ENCODE data around the gene SYNPR.

The SYNPR gene

GRCh38 chr3:63595221-63595620 is 317.1 kb downstream of the SYNPR start:
- no peak for ATAC-seq
- TF ChIP-seq SNAI2 (CRISPR knock-in tag; IDR thresholded peaks at IDR 0.05), result no peak
- no peak for TF ChIP-seq ARNTL (CRISPR knock-in tag; IDR thresholded peaks at IDR 0.05; ENCODE audit: borderline replicate concordance, low read depth)

GRCh38 chr3:63597019-63597418 is 318.9 kb downstream of the SYNPR start:
- TF ChIP-seq ARNTL (CRISPR knock-in tag; IDR thresholded peaks at IDR 0.05; ENCODE audit: borderline replicate concordance, low read depth) (no peak), ZNF8 (CRISPR knock-in tag; IDR thresholded peaks at IDR 0.05) (no peak), GLIS3 (CRISPR knock-in tag; IDR thresholded peaks at IDR 0.05) (no peak), ZC3H10 (CRISPR knock-in tag; IDR thresholded peaks at IDR 0.05) (no peak), BACH2 (CRISPR knock-in tag; IDR thresholded peaks at IDR 0.05; ENCODE audit: borderline replicate concordance) (no peak), CSRNP3 (CRISPR knock-in tag; IDR thresholded peaks at IDR 0.05) (no peak), RARB (CRISPR knock-in tag; IDR thresholded peaks at IDR 0.05) (no peak), ZNF565 (CRISPR knock-in tag; conservative IDR thresholded peaks at IDR 0.05; ENCODE audit: low read depth) (no peak), TOX (CRISPR knock-in tag; IDR thresholded peaks at IDR 0.05; ENCODE audit: borderline replicate concordance) (no peak), TSHZ2 (CRISPR knock-in tag; IDR thresholded peaks at IDR 0.05) (no peak), ZNF70 (CRISPR knock-in tag; IDR thresholded peaks at IDR 0.05) (no peak), CSDC2 (CRISPR knock-in tag; IDR thresholded peaks at IDR 0.05) (no peak), ZFP3 (CRISPR knock-in tag; IDR thresholded peaks at IDR 0.05) (no peak), SNAI2 (CRISPR knock-in tag; IDR thresholded peaks at IDR 0.05) (no peak), PPARA (CRISPR knock-in tag; IDR thresholded peaks at IDR 0.05; ENCODE audit: borderline replicate concordance) (no peak), ZFP30 (CRISPR knock-in tag; IDR thresholded peaks at IDR 0.05) (no peak)
- ATAC-seq, result no peak

GRCh38 chr3:63607716-63608115 is 329.6 kb downstream of the SYNPR start:
- ATAC-seq, result no peak
- TF ChIP-seq ISL1 (CRISPR knock-in tag; IDR thresholded peaks at IDR 0.05) (no peak), ZNF70 (CRISPR knock-in tag; IDR thresholded peaks at IDR 0.05) (no peak), ESRRG (CRISPR knock-in tag; IDR thresholded peaks at IDR 0.05) (no peak)

GRCh38 chr3:63609408-63609807 is 331.3 kb downstream of the SYNPR start:
- no peak for ATAC-seq
- TF ChIP-seq TSHZ2 (CRISPR knock-in tag; IDR thresholded peaks at IDR 0.05), result no peak
- TF ChIP-seq ZFP30 (CRISPR knock-in tag; IDR thresholded peaks at IDR 0.05), result no peak
- TF ChIP-seq SNAI2 (CRISPR knock-in tag; IDR thresholded peaks at IDR 0.05), result no peak
- TF ChIP-seq CREB5 (CRISPR knock-in tag; IDR thresholded peaks at IDR 0.05; ENCODE audit: low read depth), result no peak
- no peak for TF ChIP-seq ZNF565 (CRISPR knock-in tag; conservative IDR thresholded peaks at IDR 0.05; ENCODE audit: low read depth)
- TF ChIP-seq TCF4 (CRISPR knock-in tag; IDR thresholded peaks at IDR 0.05; ENCODE audit: borderline replicate concordance), result no peak
- no peak for TF ChIP-seq PPARA (CRISPR knock-in tag; IDR thresholded peaks at IDR 0.05; ENCODE audit: borderline replicate concordance)
- no peak for TF ChIP-seq RARB (CRISPR knock-in tag; IDR thresholded peaks at IDR 0.05)
- TF ChIP-seq ZC3H10 (CRISPR knock-in tag; IDR thresholded peaks at IDR 0.05), result no peak
- no peak for TF ChIP-seq ESRRG (CRISPR knock-in tag; IDR thresholded peaks at IDR 0.05)
- TF ChIP-seq CSRNP3 (CRISPR knock-in tag; IDR thresholded peaks at IDR 0.05), result no peak
- TF ChIP-seq OSR1 (CRISPR knock-in tag; IDR thresholded peaks at IDR 0.05), result no peak
- TF ChIP-seq ARNTL (CRISPR knock-in tag; IDR thresholded peaks at IDR 0.05; ENCODE audit: borderline replicate concordance, low read depth), result no peak

All from SK-N-SH treated with all-trans-retinoic acid at 6 μM for 48 hours (cell line).